ENCODE results near the gene HLA-DMA. TPM values are rescaled to one million over a fixed set of nuclear protein-coding genes. Genes with fewer than 3 reads are reported as not detected.

The HLA-DMA gene
- total RNA-seq, 2 experiments from 2014 or later: 14.4 to 16.5 TPM

DNA sequence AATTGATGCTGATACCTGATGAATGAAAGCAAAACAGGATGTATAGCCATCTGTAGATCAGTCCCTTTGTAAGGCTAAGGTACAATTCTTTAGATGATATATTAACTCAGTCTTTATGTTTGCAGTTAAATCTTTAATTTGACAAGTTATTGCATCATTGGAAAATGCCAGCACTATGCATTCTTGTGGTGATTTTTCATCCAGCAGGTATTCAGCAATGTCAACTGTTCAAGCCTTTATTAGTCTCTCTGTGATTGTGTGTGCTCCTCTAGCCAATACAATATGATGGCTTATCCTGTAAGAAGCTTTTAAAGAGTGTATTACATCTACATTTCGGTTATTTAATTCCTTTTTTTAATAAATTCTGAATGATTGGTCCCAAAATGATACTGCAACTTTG, 46.4 kb downstream of the HLA-DMA start:
- Mint-ChIP-seq H3K36me3 (ENCODE audit: low read depth) (peaks cover under 1% of the 10 kb centered on the region), H3K27me3 (peaks cover 10% of the 10 kb centered on the region), H3K4me3 (no peak overlapping the region), H3K4me1 (ENCODE audit: low read depth) (no peaks in the 10 kb centered on the region), H3K27ac (no peak overlapping the region), H3K9me3 (no peaks in the 10 kb centered on the region)
- Histone ChIP-seq H3K36me3 (ENCODE audit: insufficient read depth, low read length) (no peaks in the 10 kb centered on the region), H3K4me1 (ENCODE audit: insufficient read depth, low read length) (no peaks in the 10 kb centered on the region), H3K4me3 (ENCODE audit: low read length) (no peak overlapping the region), H3K9me3 (ENCODE audit: control insufficient read depth in 1 of 2, insufficient read depth in 1 of 2, low read length in 2 of 2) (no peaks in the 10 kb centered on the region), H3K27me3 (ENCODE audit: control insufficient read depth in 1 of 2, insufficient read depth in 2 of 2, low read length in 2 of 2) (no peaks in the 10 kb centered on the region), H3K27ac (ENCODE audit: low read depth in 1 of 2, low read length in 2 of 2) (no peak overlapping the region)
- CTCF ChIA-PET: interaction anchor here (1.5 to 1.9 kb wide), 2 partner anchors 27 to 68 kb away, joined by 3 to 4 read pairs; partner anchors contain the start of gene TAP2
- TF ChIP-seq, protein P1, sequence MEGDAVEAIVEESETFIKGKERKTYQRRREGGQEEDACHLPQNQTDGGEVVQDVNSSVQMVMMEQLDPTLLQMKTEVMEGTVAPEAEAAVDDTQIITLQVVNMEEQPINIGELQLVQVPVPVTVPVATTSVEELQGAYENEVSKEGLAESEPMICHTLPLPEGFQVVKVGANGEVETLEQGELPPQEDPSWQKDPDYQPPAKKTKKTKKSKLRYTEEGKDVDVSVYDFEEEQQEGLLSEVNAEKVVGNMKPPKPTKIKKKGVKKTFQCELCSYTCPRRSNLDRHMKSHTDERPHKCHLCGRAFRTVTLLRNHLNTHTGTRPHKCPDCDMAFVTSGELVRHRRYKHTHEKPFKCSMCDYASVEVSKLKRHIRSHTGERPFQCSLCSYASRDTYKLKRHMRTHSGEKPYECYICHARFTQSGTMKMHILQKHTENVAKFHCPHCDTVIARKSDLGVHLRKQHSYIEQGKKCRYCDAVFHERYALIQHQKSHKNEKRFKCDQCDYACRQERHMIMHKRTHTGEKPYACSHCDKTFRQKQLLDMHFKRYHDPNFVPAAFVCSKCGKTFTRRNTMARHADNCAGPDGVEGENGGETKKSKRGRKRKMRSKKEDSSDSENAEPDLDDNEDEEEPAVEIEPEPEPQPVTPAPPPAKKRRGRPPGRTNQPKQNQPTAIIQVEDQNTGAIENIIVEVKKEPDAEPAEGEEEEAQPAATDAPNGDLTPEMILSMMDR (IDR thresholded peaks at IDR 0.05): no peak
- intact Hi-C loops (cut with DNase I, micrococcal nuclease): no loop called here
- POLR2A ChIA-PET: no interaction called here
- DNase-seq (no peak), ATAC-seq (ENCODE audit: poor library complexity) (no peak)

DNA sequence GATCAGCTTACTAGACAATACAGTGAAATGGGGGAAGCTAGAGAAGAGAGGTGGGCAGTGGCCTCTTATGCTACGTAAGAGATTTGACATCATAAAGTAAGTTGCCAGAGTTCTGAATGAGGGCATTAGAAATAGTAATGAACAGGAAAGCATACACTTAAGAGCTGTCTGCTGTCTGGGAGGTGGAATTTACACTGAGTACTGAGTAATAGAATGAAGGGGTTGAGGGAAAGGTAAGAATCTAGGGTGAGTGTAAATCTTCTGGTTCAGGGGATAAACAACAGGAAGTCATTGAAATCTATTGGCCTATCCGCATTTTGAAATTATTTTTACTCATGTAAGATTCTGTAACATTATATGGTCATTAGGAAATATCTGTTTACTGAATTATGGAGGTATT, 47.8 kb downstream of the HLA-DMA start:
- Mint-ChIP-seq H3K36me3 (ENCODE audit: low read depth) (peaks cover 5% of the 10 kb centered on the region), H3K9me3 (no peaks in the 10 kb centered on the region), H3K27ac (no peak overlapping the region), H3K27me3 (peaks cover 4% of the 10 kb centered on the region), H3K4me1 (ENCODE audit: low read depth) (no peaks in the 10 kb centered on the region), H3K4me3 (no peak overlapping the region)
- Histone ChIP-seq H3K27ac (ENCODE audit: low read depth in 1 of 2, low read length in 2 of 2) (no peak overlapping the region), H3K36me3 (ENCODE audit: insufficient read depth, low read length) (no peaks in the 10 kb centered on the region), H3K9me3 (ENCODE audit: control insufficient read depth in 1 of 2, insufficient read depth in 1 of 2, low read length in 2 of 2) (no peaks in the 10 kb centered on the region), H3K4me1 (ENCODE audit: insufficient read depth, low read length) (no peaks in the 10 kb centered on the region), H3K27me3 (ENCODE audit: control insufficient read depth in 1 of 2, insufficient read depth in 2 of 2, low read length in 2 of 2) (no peaks in the 10 kb centered on the region), H3K4me3 (ENCODE audit: low read length) (no peak overlapping the region)
- ChIA-PET CTCF (interaction anchor here (0.8 to 0.9 kb wide), 2 partner anchors 13 to 48 kb away, joined by 3 read pairs; partner anchors contain the start of gene HLA-DMA), POLR2A (interaction anchor here (1.1 kb wide), 1 partner anchor 68 kb away, joined by 4 read pairs; no protein-coding TSS in a partner anchor)
- intact Hi-C loops (cut with DNase I, micrococcal nuclease): no loop called here
- DNase-seq (no peak), ATAC-seq (ENCODE audit: poor library complexity) (no peak)
- TF ChIP-seq, protein P1 (IDR thresholded peaks at IDR 0.05): no peak

DNA sequence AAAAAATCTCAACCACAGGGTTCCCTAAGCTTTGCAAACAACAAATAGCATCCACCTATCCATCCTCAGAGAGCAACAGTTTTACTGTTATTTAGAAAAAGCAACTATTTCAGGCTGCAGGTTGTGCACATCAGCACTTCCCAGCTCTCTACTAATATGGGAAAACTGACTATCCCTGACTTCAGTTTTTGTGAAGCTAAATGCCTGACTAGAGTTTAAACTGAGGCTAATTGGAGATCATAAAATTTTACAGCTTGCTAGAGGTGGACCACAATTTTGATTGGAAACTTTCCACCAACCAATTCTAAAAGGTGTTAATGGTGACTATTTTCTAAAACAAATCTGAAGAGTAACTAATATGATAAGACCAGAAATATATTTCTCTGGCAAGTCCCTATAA, 48.9 kb downstream of the HLA-DMA start:
- CTCF ChIA-PET: interaction anchor here (0.8 to 1.2 kb wide), 3 partner anchors 14 to 49 kb away, joined by 3 to 5 read pairs (median 3); partner anchors contain the start of gene HLA-DMA
- H3K36me3 ChIP-seq (ENCODE audit: insufficient read depth, low read length): no peaks in the 10 kb centered on the region
- H3K4me3 ChIP-seq (ENCODE audit: low read length): no peak overlapping the region
- H3K27ac ChIP-seq (ENCODE audit: low read depth in 1 of 2, low read length in 2 of 2): no peak overlapping the region
- no peak overlapping the region for H3K27ac Mint-ChIP-seq
- H3K36me3 Mint-ChIP-seq (ENCODE audit: low read depth): peaks cover 5% of the 10 kb centered on the region
- TF ChIP-seq, protein P1 (IDR thresholded peaks at IDR 0.05): no peak
- no peaks in the 10 kb centered on the region for H3K9me3 ChIP-seq (ENCODE audit: control insufficient read depth in 1 of 2, insufficient read depth in 1 of 2, low read length in 2 of 2)
- H3K9me3 Mint-ChIP-seq: no peaks in the 10 kb centered on the region
- no peaks in the 10 kb centered on the region for H3K27me3 ChIP-seq (ENCODE audit: control insufficient read depth in 1 of 2, insufficient read depth in 2 of 2, low read length in 2 of 2)
- intact Hi-C loops (cut with DNase I, micrococcal nuclease): no loop called here
- POLR2A ChIA-PET: interaction anchor here (1.0 kb wide), 1 partner anchor 78 kb away, joined by 3 read pairs; no protein-coding TSS in a partner anchor
- H3K4me1 Mint-ChIP-seq (ENCODE audit: low read depth): no peaks in the 10 kb centered on the region
- no peak for ATAC-seq (ENCODE audit: poor library complexity)
- no peak overlapping the region for H3K4me3 Mint-ChIP-seq
- H3K4me1 ChIP-seq (ENCODE audit: insufficient read depth, low read length): no peaks in the 10 kb centered on the region
- DNase-seq: no peak
- H3K27me3 Mint-ChIP-seq: peaks cover under 1% of the 10 kb centered on the region

Other genes with a start within 250 kb of the HLA-DMA start
- gene HLA-DQA2, start 211.7 kb downstream of the HLA-DMA start, total RNA-seq: 1 to 10 TPM in 1 of 2 experiments, under 1 TPM in 1; 0.71 to 1.1 TPM
- gene HLA-DQB2, start 189.6 kb downstream of the HLA-DMA start, total RNA-seq: 1 to 10 TPM; 1.3 to 2.2 TPM
- 1 to 10 TPM; 2.9 to 3.2 TPM for gene HLA-DOB, start 136.1 kb downstream of the HLA-DMA start, total RNA-seq
- gene TAP2, start 114.4 kb downstream of the HLA-DMA start, total RNA-seq: 100 to 1,000 TPM; 165 to 171 TPM
- gene PSMB8, start 109.0 kb downstream of the HLA-DMA start, total RNA-seq: 100 to 1,000 TPM; 120 to 121 TPM
- gene TAP1, start 99.4 kb downstream of the HLA-DMA start, total RNA-seq: 10 to 100 TPM; 91.5 to 93.9 TPM
- 10 to 100 TPM; 37.2 to 38.4 TPM for gene PSMB9, start 98.9 kb downstream of the HLA-DMA start, total RNA-seq
- 1 to 10 TPM; 4.6 to 6.0 TPM for gene HLA-DMB, start 12.1 kb downstream of the HLA-DMA start, total RNA-seq
- 100 to 1,000 TPM; 340 to 378 TPM for gene BRD2, start 15.5 kb upstream of the HLA-DMA start, total RNA-seq
- gene HLA-DOA, start 56.5 kb upstream of the HLA-DMA start, total RNA-seq: 1 to 10 TPM; 5.9 to 6.1 TPM
- 10 to 100 TPM; 19.4 to 19.9 TPM for gene HLA-DPA1, start 120.6 kb upstream of the HLA-DMA start, total RNA-seq
- gene HLA-DPB1, start 122.9 kb upstream of the HLA-DMA start, total RNA-seq: 10 to 100 TPM; 29.0 to 31.7 TPM
- 1 to 10 TPM; 2.8 to 3.0 TPM for gene COL11A2, start 239.4 kb upstream of the HLA-DMA start, total RNA-seq
- 10 to 100 TPM; 42.9 to 45.0 TPM for gene RXRB, start 247.6 kb upstream of the HLA-DMA start, total RNA-seq
- 1 to 10 TPM; 8.6 to 9.6 TPM for gene SLC39A7, start 247.8 kb upstream of the HLA-DMA start, total RNA-seq

All from CD4-positive, alpha-beta T cell (primary cell).